GM12801 (cell line): Measurements from ENCODE around the gene OSBPL3.

Source experiments
- TF ChIP-seq, protein P1 (sequence below): IDR thresholded peaks from one replicate; pipeline ENCODE4 v1.5.1; 2011; ENCODE audit warnings: control low read depth; ENCODE audit not compliant: insufficient read length; ENCODE audit errors: extremely low read depth

OSBPL3 gene

GRCh38 chr7:24933298-24933697 lies 46.7 kb downstream of the OSBPL3 start:
- TF ChIP-seq, protein P1, sequence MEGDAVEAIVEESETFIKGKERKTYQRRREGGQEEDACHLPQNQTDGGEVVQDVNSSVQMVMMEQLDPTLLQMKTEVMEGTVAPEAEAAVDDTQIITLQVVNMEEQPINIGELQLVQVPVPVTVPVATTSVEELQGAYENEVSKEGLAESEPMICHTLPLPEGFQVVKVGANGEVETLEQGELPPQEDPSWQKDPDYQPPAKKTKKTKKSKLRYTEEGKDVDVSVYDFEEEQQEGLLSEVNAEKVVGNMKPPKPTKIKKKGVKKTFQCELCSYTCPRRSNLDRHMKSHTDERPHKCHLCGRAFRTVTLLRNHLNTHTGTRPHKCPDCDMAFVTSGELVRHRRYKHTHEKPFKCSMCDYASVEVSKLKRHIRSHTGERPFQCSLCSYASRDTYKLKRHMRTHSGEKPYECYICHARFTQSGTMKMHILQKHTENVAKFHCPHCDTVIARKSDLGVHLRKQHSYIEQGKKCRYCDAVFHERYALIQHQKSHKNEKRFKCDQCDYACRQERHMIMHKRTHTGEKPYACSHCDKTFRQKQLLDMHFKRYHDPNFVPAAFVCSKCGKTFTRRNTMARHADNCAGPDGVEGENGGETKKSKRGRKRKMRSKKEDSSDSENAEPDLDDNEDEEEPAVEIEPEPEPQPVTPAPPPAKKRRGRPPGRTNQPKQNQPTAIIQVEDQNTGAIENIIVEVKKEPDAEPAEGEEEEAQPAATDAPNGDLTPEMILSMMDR: no peak

GRCh38 chr7:24932815-24933214 lies 47.2 kb downstream of the OSBPL3 start:
- TF ChIP-seq, protein P1: no peak

DNA sequence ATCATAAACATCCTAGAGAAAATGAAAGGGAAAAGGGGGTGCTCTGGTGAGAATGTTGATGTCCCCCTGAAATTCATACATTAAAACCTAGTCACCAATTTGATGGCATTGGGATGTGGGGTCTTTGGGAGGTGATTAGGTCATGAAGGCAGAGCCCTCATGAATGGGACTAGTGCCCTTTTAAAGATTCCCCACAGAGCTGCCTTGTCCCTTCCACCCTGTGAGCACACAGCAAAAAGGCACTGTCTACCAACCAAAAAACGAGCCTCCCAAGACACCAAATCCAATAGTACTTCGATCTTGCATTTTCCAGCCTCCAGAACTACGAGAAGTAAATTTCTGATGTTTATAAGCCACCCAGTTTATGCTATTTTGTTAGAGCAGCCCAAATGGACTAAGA lies 47.6 kb downstream of the OSBPL3 start:
- TF ChIP-seq, protein P1: no peak

DNA sequence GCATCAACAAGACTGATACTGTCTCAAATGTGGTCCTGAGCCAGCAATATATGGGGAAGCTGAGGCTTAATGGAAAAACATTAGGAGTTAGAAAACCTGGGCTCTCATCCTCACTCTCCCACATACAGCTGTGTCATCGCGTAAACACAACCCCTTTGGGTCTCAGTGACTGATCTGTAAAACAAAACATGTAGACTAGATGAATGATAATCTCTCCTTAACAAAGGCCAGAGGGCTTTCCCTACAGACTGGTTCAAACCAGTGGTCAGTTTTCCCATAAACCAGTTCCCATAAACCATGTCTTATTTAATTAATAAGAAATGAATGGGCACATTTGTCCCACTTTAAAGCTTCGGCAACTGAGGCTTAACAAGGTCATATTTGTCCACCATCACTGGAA lies 48.1 kb downstream of the OSBPL3 start:
- TF ChIP-seq, protein P1: no peak

DNA sequence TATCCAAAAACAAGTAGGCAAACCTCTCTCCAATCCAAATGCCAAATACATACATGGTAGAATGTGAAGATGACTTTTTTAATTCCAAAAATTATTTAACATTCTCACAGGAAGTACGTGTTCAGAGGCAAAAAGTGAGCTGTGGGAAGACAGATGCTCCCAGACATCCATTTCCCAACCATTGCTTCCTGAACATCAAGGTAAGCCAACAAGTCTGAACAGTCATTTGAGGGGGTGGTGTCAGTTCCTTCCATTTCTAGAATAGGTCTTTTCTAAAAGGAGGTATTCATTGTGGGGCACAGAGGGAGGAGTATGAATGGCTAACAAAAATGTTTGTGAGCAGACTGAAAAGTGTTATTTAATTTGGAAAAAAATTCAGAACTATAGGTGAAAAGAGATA lies 49.1 kb downstream of the OSBPL3 start:
- TF ChIP-seq, protein P1: no peak

- TF ChIP-seq, protein P1: no peak
Observed at GRCh38 chr7:24926623-24927524, 53.1 kb downstream of the OSBPL3 start.

DNA sequence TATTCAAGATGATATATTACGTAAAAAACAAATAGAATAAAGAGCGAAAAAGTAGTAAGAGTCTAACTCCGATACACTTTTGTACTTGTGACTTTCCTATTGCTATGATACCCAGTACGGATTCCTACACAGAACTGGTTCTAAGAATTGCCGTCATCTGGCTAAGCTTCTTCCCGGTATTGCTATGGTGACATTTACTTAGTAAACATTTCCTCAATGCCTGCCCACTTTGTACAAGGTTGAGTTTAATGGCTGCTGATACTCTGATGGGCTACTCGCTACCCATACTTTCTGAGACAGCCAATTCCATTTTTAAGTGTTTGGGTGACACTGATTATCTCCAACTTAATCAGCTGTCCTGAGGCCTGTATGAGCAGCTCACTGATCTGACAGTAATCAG lies 55.6 kb downstream of the OSBPL3 start:
- TF ChIP-seq, protein P1: no peak
